ENCODE measurements around the gene MEOX1.
A peak's percentile ranks its signal among the peaks of the same experiment; 100 is the strongest.

MEOX1 gene

GRCh38 chr17:43601280-43602039 lies 60.3 kb downstream of the MEOX1 start:
- Histone ChIP-seq H3K4me3 (no peak overlapping the region), H3K27ac (peak overlapping the region in 1 of 21 experiments; percentile 4)

DNA sequence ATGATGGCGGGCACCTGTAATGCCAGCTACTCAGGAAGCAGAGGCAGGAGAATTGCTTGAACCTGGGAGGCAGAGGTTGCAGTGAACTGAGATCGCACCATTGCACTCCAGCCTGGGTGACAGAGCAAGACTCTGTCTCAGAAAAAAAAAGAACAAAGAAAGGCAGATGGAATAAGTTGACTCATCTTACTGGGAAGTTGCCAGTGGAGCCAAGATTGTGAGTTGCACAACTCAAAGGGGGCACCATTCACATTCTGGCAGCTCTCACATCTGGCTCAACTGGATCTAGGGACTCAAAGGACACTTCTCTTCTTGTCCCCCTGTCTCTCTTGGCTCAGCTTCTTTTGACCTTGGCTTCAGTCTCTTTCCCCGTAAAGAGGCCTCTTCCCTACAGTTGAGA lies 61.9 kb downstream of the MEOX1 start:
- no peak overlapping the region for H3K4me3 ChIP-seq
- H3K27ac ChIP-seq: peak overlapping the region in 7 of 21 experiments; percentile 7 to 69 (median 48)

- H3K4me3 ChIP-seq: no peak overlapping the region
These were observed 62.7 kb downstream of the MEOX1 start for GRCh38 chr17:43599046-43599395.

DNA sequence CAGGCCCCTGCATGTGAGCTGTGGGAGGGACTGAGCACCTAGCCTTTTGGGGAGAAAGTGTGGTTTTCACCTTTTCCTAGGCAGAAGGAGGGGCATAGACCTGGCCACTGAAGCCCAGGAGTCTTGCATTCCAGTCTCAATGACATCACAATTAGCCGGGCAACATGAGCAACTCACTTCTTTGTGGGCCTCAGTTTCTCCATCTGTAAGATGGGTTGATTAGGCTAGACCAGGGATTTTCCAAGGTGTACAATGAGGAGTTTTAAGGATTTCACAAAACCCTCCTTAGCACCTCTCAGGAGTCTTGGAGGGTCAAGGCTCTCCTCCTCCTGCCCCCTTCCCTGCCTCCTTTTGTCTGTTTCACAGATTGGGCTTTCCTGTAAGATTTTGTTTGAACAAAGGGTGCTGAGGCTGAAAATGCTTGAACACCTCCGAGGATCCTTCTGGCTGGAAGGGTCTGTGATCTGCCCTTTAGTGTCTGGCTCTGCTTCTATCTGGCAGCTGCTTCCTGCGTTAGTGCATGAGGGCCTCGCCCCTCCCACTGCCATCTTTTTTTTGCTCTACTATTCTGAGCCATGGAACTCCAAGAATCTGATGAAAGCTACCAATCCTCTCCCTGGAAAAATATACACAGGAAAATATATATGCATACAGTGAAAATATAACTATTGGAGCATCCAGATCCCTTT lies 63.2 kb downstream of the MEOX1 start:
- H3K27ac ChIP-seq: no peak overlapping the region

More at GRCh38 chr17:43599046-43599395, 62.7 kb downstream of the MEOX1 start:
- peak overlapping the region in 1 of 21 experiments; percentile 48 for H3K27ac ChIP-seq

DNA sequence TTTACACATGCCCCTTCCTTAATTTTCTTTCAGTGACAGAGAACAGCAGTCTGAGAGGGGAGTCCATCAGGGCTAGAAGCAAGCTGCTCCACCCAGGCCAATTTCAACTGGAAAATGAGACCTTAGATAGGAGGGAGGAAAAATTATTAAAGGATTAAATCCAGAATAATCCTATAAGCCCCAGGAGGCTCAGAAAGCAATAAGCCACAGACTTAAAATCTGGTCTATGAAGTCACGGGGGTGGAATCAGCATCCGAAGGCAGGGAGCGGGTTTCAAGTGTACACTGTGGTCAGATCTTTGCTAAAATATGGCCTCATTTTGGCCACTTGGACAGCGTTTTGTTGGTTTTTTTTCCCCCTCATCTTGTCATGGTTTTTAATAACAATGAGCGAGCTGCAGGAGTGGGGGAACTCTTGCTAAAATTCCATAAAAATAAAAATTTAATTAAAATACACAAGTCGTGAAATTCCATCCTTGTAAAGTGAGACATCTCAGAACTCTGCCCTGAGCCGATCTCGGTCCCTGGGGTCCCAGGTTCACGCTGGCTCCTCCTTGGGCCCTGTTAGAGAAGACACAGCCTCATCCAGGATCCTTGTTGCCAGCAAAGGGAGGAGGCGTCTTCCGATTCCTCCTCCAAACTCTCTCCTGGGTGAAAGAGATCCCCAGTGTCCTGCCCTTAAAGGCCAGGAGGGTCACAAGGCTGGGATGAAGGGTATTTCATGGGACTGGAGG lies 63.9 kb downstream of the MEOX1 start:
- Histone ChIP-seq H3K27ac (no peak overlapping the region), H3K4me3 (no peak overlapping the region)

More for the DNA sequence above, 63.2 kb downstream of the MEOX1 start:
- no peak overlapping the region for H3K4me3 ChIP-seq

DNA sequence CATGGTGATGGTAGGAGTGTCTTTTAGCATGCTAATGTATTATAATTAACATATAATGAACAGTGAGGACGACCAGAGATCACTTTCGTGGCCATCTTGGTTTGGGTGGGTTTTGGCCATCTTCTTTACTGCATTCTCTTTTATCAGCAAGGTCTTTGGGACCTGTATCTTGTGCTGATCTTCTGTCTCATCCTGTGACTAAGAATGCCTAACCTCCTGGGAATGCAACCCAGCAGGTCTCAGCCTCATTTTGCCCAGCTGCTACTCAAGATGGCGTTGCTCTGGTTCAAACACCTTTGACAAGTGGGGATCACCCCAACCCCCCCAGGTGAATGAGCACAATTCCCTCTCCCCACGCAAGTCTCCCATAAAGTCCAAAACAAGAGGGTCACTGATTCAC lies 66.3 kb downstream of the MEOX1 start:
- Histone ChIP-seq H3K27ac (no peak overlapping the region), H3K4me3 (no peak overlapping the region)

DNA sequence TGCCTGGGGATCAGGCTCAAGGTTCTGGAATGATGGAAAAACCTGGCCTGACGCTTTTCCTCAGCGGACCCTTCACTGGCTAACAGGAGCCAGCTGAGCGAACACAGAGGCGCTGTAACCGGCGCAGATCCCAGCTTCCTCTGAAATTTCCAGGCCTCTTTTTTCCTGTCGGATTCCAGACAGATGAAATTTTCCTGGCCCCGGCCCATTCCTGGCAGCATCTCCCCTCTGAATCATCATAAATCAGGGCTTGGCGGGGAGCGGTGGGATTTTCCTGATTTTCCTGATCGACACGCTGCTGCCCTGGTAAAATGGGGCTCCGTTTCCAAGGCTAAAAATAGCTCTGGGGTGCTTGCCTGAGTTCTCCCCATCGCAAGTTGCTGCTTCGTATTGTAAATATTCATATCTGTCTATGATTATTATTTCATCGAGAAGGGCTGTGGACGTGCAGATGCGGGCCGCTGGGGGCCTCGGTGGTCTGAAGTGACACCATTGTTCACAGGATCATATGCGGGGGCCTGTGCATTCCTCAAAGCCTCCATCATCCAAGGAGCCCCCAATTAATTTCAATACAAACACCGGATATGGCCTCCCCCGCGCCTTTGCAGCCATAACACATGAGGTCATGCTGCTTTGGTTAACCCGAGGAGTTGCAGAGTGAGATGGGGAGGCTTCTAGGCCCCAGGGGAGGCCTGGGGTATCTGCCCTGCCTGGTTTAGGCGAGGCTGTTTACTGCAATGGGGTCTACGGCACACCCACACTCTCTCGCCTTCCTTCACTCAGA lies 69.8 kb downstream of the MEOX1 start:
- H3K27ac ChIP-seq: peak overlapping the region in 20 of 21 experiments; percentile 59 to 91 (median 79)
- no peak overlapping the region for H3K4me3 ChIP-seq

DNA sequence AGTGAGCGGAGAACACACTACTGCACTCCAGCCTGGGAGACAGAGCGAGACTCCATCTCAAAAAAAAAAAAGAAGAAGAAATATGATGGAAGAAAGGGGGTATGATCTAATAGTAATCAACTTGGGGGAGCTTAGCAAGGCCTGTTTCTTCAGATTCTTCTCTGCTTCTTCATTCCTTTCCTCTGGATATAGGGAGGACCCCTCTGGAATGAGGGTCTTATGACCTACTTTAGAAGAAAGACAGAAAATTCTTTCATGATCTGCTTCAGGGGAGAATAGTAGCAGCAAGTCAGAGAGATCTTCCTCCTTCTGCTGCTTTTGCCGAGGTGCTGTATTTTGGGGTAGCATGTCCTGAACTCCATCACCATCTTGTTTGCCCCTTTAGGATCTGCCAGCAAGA lies 70.7 kb downstream of the MEOX1 start:
- Histone ChIP-seq H3K27ac (peak overlapping the region in 20 of 21 experiments; percentile 59 to 91 (median 79)), H3K4me3 (no peak overlapping the region)
